OCI-LY7 (cell line): ENCODE measurements around the gene GYG1. TPM values are rescaled to one million over a fixed set of nuclear protein-coding genes. Genes with fewer than 3 reads are reported as not detected.

Experiments used
- BruUV-seq: library from RNA; stranded (reverse); fragments of 400-500 nt; replicated peaks from 2 replicates; lab custom pipeline; 2021; lab: Mats Ljungman, UMichigan
- CTCF ChIA-PET: fragments of 300-600 bp; sonication (Branson Sonifier 250); formaldehyde crosslinking; loops from one replicate; lab custom pipeline; 2022; ENCODE audit warnings: antibody characterized with exemption; ENCODE audit not compliant: unreplicated experiment; lab: Charles Lee
- POLR2A ChIA-PET: fragments of 300-600 bp; sonication (Branson Sonifier 250); formaldehyde crosslinking; loops from one replicate; lab custom pipeline; 2022; ENCODE audit warnings: antibody characterized with exemption; lab: Charles Lee
- DNase-seq: peaks from one replicate; pipeline ENCODE4 v3.0.0-alpha.2; 2015; ENCODE audit warnings: low spot score
- H2AFZ ChIP-seq: fragments of 200-600 bp; sonication (generic), shearing (Covaris generic); 2 replicates; pipeline ENCODE4 v1.6.1; 2014; ENCODE audit warnings: mild to moderate bottlenecking, antibody characterized with exemption, low read length, moderate library complexity
- H3K27ac ChIP-seq: fragments of 200-600 bp; sonication (generic); 2 replicates; pipeline ENCODE4 v1.5.1; 2014; ENCODE audit warnings: mixed run types, low read depth, mild to moderate bottlenecking, moderate library complexity, low read length, inconsistent platforms; ENCODE audit not compliant: poor library complexity, severe bottlenecking
- H3K36me3 ChIP-seq: fragments of 200-600 bp; sonication (generic); 2 replicates; pipeline ENCODE4 v1.6.1; 2014; ENCODE audit warnings: mild to moderate bottlenecking, antibody characterized with exemption, low read length, moderate library complexity, mixed read lengths; ENCODE audit not compliant: insufficient read depth
- H3K4me1 ChIP-seq: fragments of 200-600 bp; sonication (generic); 2 replicates; pipeline ENCODE4 v1.5.1; 2014; ENCODE audit warnings: mild to moderate bottlenecking, low read length; ENCODE audit not compliant: insufficient read depth, poor library complexity, severe bottlenecking
- H3K4me2 ChIP-seq: fragments of 200-600 bp; sonication (generic); 2 replicates; pipeline ENCODE4 v1.6.1; 2014; ENCODE audit warnings: mild to moderate bottlenecking, low read length
- H3K4me3 ChIP-seq: fragments of 200-600 bp; sonication (generic); 2 replicates; pipeline ENCODE4 v1.5.1; 2014; ENCODE audit warnings: mild to moderate bottlenecking, low read depth, low read length; ENCODE audit not compliant: poor library complexity, severe bottlenecking
- H3K79me2 ChIP-seq: fragments of 200-600 bp; sonication (generic); 2 replicates; pipeline ENCODE4 v1.6.1; 2016; ENCODE audit warnings: low read depth, mild to moderate bottlenecking, low read length, moderate library complexity, mixed read lengths; ENCODE audit not compliant: insufficient read depth
- H3K9me2 ChIP-seq: fragments of 200-600 bp; sonication (generic); 2 replicates; pipeline ENCODE4 v1.6.1; 2016; ENCODE audit warnings: mild to moderate bottlenecking, low read length, mixed read lengths; ENCODE audit not compliant: insufficient read depth
- H3K9me3 ChIP-seq: fragments of 200-600 bp; sonication (generic); 2 replicates; pipeline ENCODE4 v1.6.1; 2014; ENCODE audit warnings: mild to moderate bottlenecking, mixed run types, low read length, mixed read lengths
- H4K20me1 ChIP-seq: fragments of 200-600 bp; sonication (generic); 2 replicates; pipeline ENCODE4 v1.6.1; 2014; ENCODE audit warnings: mild to moderate bottlenecking, antibody characterized with exemption, low read length, moderate library complexity, mixed read lengths; ENCODE audit not compliant: insufficient read depth
- CTCF ChIP-seq: fragments of 200-600 bp; sonication (generic); conservative IDR thresholded peaks from 2 replicates; pipeline ENCODE4 v1.5.1; 2014; ENCODE audit warnings: mild to moderate bottlenecking, antibody characterized with exemption, low read length, moderate library complexity, mixed read lengths
- EZH2phosphoT487 ChIP-seq: fragments of 200-600 bp; sonication (generic); IDR thresholded peaks from 2 replicates; pipeline ENCODE4 v1.6.1; 2018; ENCODE audit warnings: low read depth, borderline replicate concordance, mild to moderate bottlenecking, mixed run types, antibody characterized with exemption, low read length, moderate library complexity, mixed read lengths
- intact Hi-C: fragments of 100-400 bp; cut with micrococcal nuclease; formaldehyde crosslinking; loops from one replicate; pipeline ENCODE4 v1.10.0; 2022; ENCODE audit not compliant: unreplicated experiment
- total RNA-seq, 2 experiments: library from RNA; depleted of rRNA in 1 of 2; stranded (reverse); fragments of >200 nt in 1 of 2; shearing (Covaris generic) in 1 of 2; gene quantifications; 2 replicates each; pipeline ENCODE4 v1.2.3, GENCODE V29; 2014 to 2022

Gene GYG1
- total RNA-seq, 2 experiments from 2014 or later, result 11.5 to 53.6 TPM

- no peak overlapping the region for H2AFZ ChIP-seq
- ChIA-PET POLR2A (interaction anchor here (0.9 to 3.3 kb wide), 4 partner anchors 11 to 329 kb away, joined by 3 to 9 read pairs (median 4); no protein-coding TSS in a partner anchor), CTCF (no interaction called here)
- no peaks in the 10 kb centered on the region for H3K36me3 ChIP-seq
- no peak for DNase-seq
- H3K27ac ChIP-seq, result no peak overlapping the region
- H3K4me2 ChIP-seq, result no peak overlapping the region
- no peak overlapping the region for H3K4me3 ChIP-seq
- BruUV-seq, result no TSS peak
- no peaks in the 10 kb centered on the region for H4K20me1 ChIP-seq
- intact Hi-C loops, result no loop called here
- TF ChIP-seq CTCF (no peak), EZH2phosphoT487 (no peak)
- H3K9me2 ChIP-seq, result no peaks in the 10 kb centered on the region
- no peaks in the 10 kb centered on the region for H3K79me2 ChIP-seq
- no peaks in the 10 kb centered on the region for H3K9me3 ChIP-seq
- no peaks in the 10 kb centered on the region for H3K4me1 ChIP-seq
Observed at GRCh38 chr3:148964809-148965208, 26.5 kb upstream of the GYG1 start.

- DNase-seq, result no peak
- TF ChIP-seq EZH2phosphoT487, result no peak
- H3K4me1 ChIP-seq, result no peaks in the 10 kb centered on the region
- intact Hi-C loops, result no loop called here
- no peaks in the 10 kb centered on the region for H3K79me2 ChIP-seq
- no peak overlapping the region for H3K4me2 ChIP-seq
- no peaks in the 10 kb centered on the region for H3K9me2 ChIP-seq
- no TSS peak for BruUV-seq
- H2AFZ ChIP-seq, result no peak overlapping the region
- ChIA-PET POLR2A (interaction anchor here (0.6 kb wide), 1 partner anchor 28 kb away, joined by 3 read pairs; no protein-coding TSS in a partner anchor), CTCF (no interaction called here)
- no peaks in the 10 kb centered on the region for H3K36me3 ChIP-seq
- H3K9me3 ChIP-seq, result no peaks in the 10 kb centered on the region
- H3K4me3 ChIP-seq, result no peak overlapping the region
- no peak overlapping the region for H3K27ac ChIP-seq
- no peaks in the 10 kb centered on the region for H4K20me1 ChIP-seq
Observed at GRCh38 chr3:148968321-148968720, 23.0 kb upstream of the GYG1 start.

- no TSS peak for BruUV-seq
- H3K4me3 ChIP-seq, result no peak overlapping the region
- no peak for TF ChIP-seq CTCF
- TF ChIP-seq EZH2phosphoT487, result no peak
- H3K4me1 ChIP-seq, result no peaks in the 10 kb centered on the region
- no peaks in the 10 kb centered on the region for H3K9me2 ChIP-seq
- POLR2A ChIA-PET, result interaction anchor here (0.6 to 1.0 kb wide), 3 partner anchors 21 to 920 kb away, joined by 3 to 4 read pairs (median 3); partner anchors contain the start of gene GYG1
- H3K9me3 ChIP-seq, result no peaks in the 10 kb centered on the region
- H2AFZ ChIP-seq, result no peak overlapping the region
- no peaks in the 10 kb centered on the region for H4K20me1 ChIP-seq
- no peaks in the 10 kb centered on the region for H3K79me2 ChIP-seq
- no peak overlapping the region for H3K4me2 ChIP-seq
- intact Hi-C loops, result no loop called here
- H3K36me3 ChIP-seq, result no peaks in the 10 kb centered on the region
- no peak for DNase-seq
- H3K27ac ChIP-seq, result no peak overlapping the region
- CTCF ChIA-PET, result no interaction called here
Observed at GRCh38 chr3:148970271-148970670, 21.1 kb upstream of the GYG1 start.
